Calu3 (cell line): ENCODE results near the gene PLCD3. TPM values are rescaled to one million over a fixed set of nuclear protein-coding genes. Genes with fewer than 3 reads are reported as not detected.

Experiments used
- BruUV-seq: library from RNA; stranded (reverse); fragments of 400-500 nt; replicated peaks from 2 replicates; lab custom pipeline; 2021; lab: Mats Ljungman, UMichigan
- CTCF ChIA-PET: fragments of 300-600 bp; sonication (Branson Sonifier 250); formaldehyde crosslinking; loops from one replicate; lab custom pipeline; 2022; ENCODE audit warnings: antibody characterized with exemption; lab: Charles Lee
- DNase-seq: peaks from one replicate; pipeline ENCODE4 v3.0.0; 2022
- H3K27ac Mint-ChIP-seq: one replicate; pipeline ENCODE4 v1.8.0; 2022; ENCODE audit warnings: mixed read lengths; ENCODE audit not compliant: unreplicated experiment
- H3K27me3 Mint-ChIP-seq: one replicate; pipeline ENCODE4 v1.8.0; 2022; ENCODE audit warnings: mixed read lengths; ENCODE audit not compliant: unreplicated experiment
- H3K36me3 Mint-ChIP-seq: one replicate; pipeline ENCODE4 v1.8.0; 2022; ENCODE audit warnings: mild to moderate bottlenecking, moderate library complexity, mixed read lengths; ENCODE audit not compliant: insufficient read depth, unreplicated experiment
- H3K4me1 Mint-ChIP-seq: one replicate; pipeline ENCODE4 v1.8.0; 2022; ENCODE audit warnings: mild to moderate bottlenecking, low read depth, mixed read lengths; ENCODE audit not compliant: unreplicated experiment
- H3K4me3 Mint-ChIP-seq: one replicate; pipeline ENCODE4 v1.8.0; 2022; ENCODE audit warnings: mild to moderate bottlenecking, low read depth, moderate library complexity, mixed read lengths; ENCODE audit not compliant: unreplicated experiment
- H3K9me3 Mint-ChIP-seq: one replicate; pipeline ENCODE4 v1.8.0; 2022; ENCODE audit warnings: low read depth, mixed read lengths; ENCODE audit not compliant: unreplicated experiment
- intact Hi-C: fragments of 100-400 bp; cut with micrococcal nuclease; formaldehyde crosslinking; loops from one replicate; pipeline ENCODE4 v1.10.0; 2022; ENCODE audit not compliant: unreplicated experiment
- total RNA-seq: library from RNA; stranded (reverse); gene quantifications from 2 replicates; pipeline ENCODE4 v1.2.3, GENCODE V29; 2022
- TF ChIP-seq, protein P1 (sequence below): fragments of 200-600 bp; IDR thresholded peaks from one replicate; pipeline ENCODE4 v1.8.0; 2022; ENCODE audit warnings: antibody characterized with exemption; ENCODE audit not compliant: unreplicated experiment

Gene PLCD3
- total RNA-seq, 1 experiment from 2014 or later: 34.4 TPM

DNA sequence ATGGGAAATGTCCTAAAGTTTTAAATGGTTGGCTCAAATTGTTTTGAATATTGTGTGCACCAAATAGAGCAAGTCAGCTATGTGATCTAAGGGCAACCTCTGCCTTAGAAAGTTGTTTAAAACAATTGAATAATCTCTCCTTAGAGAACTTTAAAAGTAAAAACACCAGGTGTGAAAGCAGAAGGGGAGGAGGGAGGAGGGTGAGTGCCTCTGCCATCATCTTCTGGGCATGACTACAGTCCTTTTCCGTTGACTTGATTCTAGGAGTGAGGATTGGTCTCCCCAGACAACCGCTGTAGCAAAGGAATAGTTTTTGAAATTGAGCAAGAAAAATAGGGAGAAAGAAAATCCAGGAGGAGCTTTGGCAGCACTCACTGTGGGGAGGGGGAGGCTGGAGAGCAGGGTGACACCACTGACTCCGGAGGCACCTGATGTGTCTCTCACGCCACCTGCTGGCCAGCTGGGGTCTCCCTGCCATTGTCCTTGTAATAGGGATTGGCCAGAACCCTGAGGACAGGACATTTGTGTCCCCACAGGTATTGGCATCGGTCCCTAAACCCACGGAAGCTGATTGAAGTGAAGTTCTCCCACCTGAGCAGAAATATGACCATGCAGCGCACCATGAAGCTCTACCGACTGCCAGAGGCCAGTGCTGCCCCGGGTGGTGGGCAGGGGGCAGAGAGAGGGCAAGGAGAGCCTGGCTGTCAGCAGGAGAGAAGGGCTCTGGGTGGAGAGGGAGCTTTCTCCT lies 33.3 kb downstream of the PLCD3 start:
- H3K4me1 Mint-ChIP-seq: peaks cover 6% of the 10 kb centered on the region
- BruUV-seq: no TSS peak
- DNase-seq: peak; percentile 95
- TF ChIP-seq, protein P1, sequence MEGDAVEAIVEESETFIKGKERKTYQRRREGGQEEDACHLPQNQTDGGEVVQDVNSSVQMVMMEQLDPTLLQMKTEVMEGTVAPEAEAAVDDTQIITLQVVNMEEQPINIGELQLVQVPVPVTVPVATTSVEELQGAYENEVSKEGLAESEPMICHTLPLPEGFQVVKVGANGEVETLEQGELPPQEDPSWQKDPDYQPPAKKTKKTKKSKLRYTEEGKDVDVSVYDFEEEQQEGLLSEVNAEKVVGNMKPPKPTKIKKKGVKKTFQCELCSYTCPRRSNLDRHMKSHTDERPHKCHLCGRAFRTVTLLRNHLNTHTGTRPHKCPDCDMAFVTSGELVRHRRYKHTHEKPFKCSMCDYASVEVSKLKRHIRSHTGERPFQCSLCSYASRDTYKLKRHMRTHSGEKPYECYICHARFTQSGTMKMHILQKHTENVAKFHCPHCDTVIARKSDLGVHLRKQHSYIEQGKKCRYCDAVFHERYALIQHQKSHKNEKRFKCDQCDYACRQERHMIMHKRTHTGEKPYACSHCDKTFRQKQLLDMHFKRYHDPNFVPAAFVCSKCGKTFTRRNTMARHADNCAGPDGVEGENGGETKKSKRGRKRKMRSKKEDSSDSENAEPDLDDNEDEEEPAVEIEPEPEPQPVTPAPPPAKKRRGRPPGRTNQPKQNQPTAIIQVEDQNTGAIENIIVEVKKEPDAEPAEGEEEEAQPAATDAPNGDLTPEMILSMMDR: peak; percentile 98
- H3K4me3 Mint-ChIP-seq: no peak overlapping the region
- H3K27ac Mint-ChIP-seq: peak overlapping the region; percentile 8
- H3K27me3 Mint-ChIP-seq: no peaks in the 10 kb centered on the region
- H3K9me3 Mint-ChIP-seq: no peaks in the 10 kb centered on the region
- intact Hi-C loops: loop anchor here (5.0 kb wide), 2 partner anchors 33 to 177 kb away; partner anchors contain the start of gene PLCD3
- CTCF ChIA-PET: interaction anchor here (0.6 to 1.4 kb wide), 8 partner anchors 11 to 188 kb away, joined by 3 to 8 read pairs (median 3); partner anchors contain the start of gene ACBD4
- H3K36me3 Mint-ChIP-seq: peaks cover 88% of the 10 kb centered on the region

GRCh38 chr17:45098081-45098868 lies 34.0 kb downstream of the PLCD3 start:
- peak overlapping the region; percentile 8 for H3K27ac Mint-ChIP-seq
- no peaks in the 10 kb centered on the region for H3K9me3 Mint-ChIP-seq
- no peaks in the 10 kb centered on the region for H3K27me3 Mint-ChIP-seq
- peaks cover 14% of the 10 kb centered on the region for H3K4me1 Mint-ChIP-seq
- TF ChIP-seq, protein P1: no peak
- peaks cover 88% of the 10 kb centered on the region for H3K36me3 Mint-ChIP-seq
- BruUV-seq: no TSS peak
- intact Hi-C loops: loop anchor here (5.0 kb wide), 2 partner anchors 34 to 176 kb away; partner anchors contain the start of gene PLCD3
- no peak for DNase-seq
- CTCF ChIA-PET: interaction anchor here (0.6 to 1.4 kb wide), 5 partner anchors 10 to 187 kb away, joined by 3 to 8 read pairs (median 3); partner anchors contain the start of gene ACBD4
- no peak overlapping the region for H3K4me3 Mint-ChIP-seq

GRCh38 chr17:45096926-45097325 lies 35.4 kb downstream of the PLCD3 start:
- peaks cover 3% of the 10 kb centered on the region for H3K9me3 Mint-ChIP-seq
- intact Hi-C loops: loop anchor here (5.0 kb wide), 2 partner anchors 35 to 175 kb away; partner anchors contain the start of gene PLCD3
- H3K27me3 Mint-ChIP-seq: no peaks in the 10 kb centered on the region
- BruUV-seq: no TSS peak
- H3K27ac Mint-ChIP-seq: peak overlapping the region; percentile 62
- no peak overlapping the region for H3K4me3 Mint-ChIP-seq
- no peak for DNase-seq
- peaks cover 88% of the 10 kb centered on the region for H3K36me3 Mint-ChIP-seq
- TF ChIP-seq, protein P1: no peak
- CTCF ChIA-PET: interaction anchor here (0.6 kb wide), 1 partner anchor 37 kb away, joined by 6 read pairs; no protein-coding TSS in a partner anchor
- H3K4me1 Mint-ChIP-seq: peaks cover 28% of the 10 kb centered on the region

- Mint-ChIP-seq H3K4me3 (no peak overlapping the region), H3K27ac (peak overlapping the region; percentile 62)
Measured at GRCh38 chr17:45096141-45096540, 36.2 kb downstream of the PLCD3 start.

More at GRCh38 chr17:45096141-45096540, 36.2 kb downstream of the PLCD3 start:
- BruUV-seq: no TSS peak
- intact Hi-C loops: loop anchor here (5.0 kb wide), 2 partner anchors 36 to 174 kb away; partner anchors contain the start of gene PLCD3
- Mint-ChIP-seq H3K27me3 (no peaks in the 10 kb centered on the region), H3K4me1 (peaks cover 31% of the 10 kb centered on the region), H3K36me3 (peaks cover 89% of the 10 kb centered on the region), H3K9me3 (peaks cover 3% of the 10 kb centered on the region)
- CTCF ChIA-PET: no interaction called here
- TF ChIP-seq, protein P1: peak; percentile 72
- DNase-seq: peak; percentile 63
